GM12865 (cell line): ENCODE measurements around the gene C5orf24.

Experiments
- DNase-seq: peaks from one replicate; pipeline ENCODE4 v3.0.0; 2010; ENCODE audit warnings: low read depth
- H3K4me3 ChIP-seq: 2 replicates; pipeline ENCODE4 v1.5.1; 2011; ENCODE audit warnings: mild to moderate bottlenecking, low read depth, low read length, control low read depth
- TF ChIP-seq, protein P1 (sequence below): IDR thresholded peaks from 2 replicates; pipeline ENCODE4 v1.5.1; 2011; ENCODE audit warnings: low read length, control low read depth, low read depth, inconsistent platforms; ENCODE audit not compliant: insufficient read depth; ENCODE audit errors: missing control alignments

Gene C5orf24

DNA sequence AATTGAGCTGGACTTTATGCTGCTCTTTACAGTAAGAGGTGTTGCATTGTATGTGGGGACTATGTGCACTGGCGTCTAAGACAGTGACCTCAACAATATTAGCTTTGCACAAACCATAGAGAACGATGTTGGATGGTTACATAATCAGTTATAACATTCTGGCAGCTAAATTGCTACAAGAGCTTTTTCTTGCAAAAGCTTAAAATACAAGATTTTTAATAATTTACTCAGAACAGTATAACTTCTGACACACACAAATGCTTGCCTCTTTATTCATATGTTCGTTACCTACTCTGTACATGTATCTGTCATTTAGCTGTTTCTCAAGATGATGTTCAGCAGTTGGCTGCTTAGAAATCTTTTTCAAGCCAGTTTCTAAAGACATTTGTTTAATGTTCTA lies 11.6 kb downstream of the C5orf24 start:
- DNase-seq: no peak
- H3K4me3 ChIP-seq: no peak overlapping the region
- TF ChIP-seq, protein P1, sequence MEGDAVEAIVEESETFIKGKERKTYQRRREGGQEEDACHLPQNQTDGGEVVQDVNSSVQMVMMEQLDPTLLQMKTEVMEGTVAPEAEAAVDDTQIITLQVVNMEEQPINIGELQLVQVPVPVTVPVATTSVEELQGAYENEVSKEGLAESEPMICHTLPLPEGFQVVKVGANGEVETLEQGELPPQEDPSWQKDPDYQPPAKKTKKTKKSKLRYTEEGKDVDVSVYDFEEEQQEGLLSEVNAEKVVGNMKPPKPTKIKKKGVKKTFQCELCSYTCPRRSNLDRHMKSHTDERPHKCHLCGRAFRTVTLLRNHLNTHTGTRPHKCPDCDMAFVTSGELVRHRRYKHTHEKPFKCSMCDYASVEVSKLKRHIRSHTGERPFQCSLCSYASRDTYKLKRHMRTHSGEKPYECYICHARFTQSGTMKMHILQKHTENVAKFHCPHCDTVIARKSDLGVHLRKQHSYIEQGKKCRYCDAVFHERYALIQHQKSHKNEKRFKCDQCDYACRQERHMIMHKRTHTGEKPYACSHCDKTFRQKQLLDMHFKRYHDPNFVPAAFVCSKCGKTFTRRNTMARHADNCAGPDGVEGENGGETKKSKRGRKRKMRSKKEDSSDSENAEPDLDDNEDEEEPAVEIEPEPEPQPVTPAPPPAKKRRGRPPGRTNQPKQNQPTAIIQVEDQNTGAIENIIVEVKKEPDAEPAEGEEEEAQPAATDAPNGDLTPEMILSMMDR: no peak

- DNase-seq: no peak
- H3K4me3 ChIP-seq: no peak overlapping the region
- TF ChIP-seq, protein P1: no peak
These were observed 18.9 kb downstream of the C5orf24 start for GRCh38 chr5:134864707-134865106.

GRCh38 chr5:134873494-134873893 lies 27.7 kb downstream of the C5orf24 start:
- peak overlapping the region; percentile 95 for H3K4me3 ChIP-seq
- TF ChIP-seq, protein P1: no peak
- peak; percentile 17 for DNase-seq

GRCh38 chr5:134873987-134874830 lies 28.4 kb downstream of the C5orf24 start, which contains the start of gene TXNDC15:
Gene TXNDC15, plus strand, starts transcription at chr5:134874371. Its CDS starts 57 bp downstream, at chr5:134874428.
- peak within 1 kb of the TSS; percentile 95 for H3K4me3 ChIP-seq

DNA sequence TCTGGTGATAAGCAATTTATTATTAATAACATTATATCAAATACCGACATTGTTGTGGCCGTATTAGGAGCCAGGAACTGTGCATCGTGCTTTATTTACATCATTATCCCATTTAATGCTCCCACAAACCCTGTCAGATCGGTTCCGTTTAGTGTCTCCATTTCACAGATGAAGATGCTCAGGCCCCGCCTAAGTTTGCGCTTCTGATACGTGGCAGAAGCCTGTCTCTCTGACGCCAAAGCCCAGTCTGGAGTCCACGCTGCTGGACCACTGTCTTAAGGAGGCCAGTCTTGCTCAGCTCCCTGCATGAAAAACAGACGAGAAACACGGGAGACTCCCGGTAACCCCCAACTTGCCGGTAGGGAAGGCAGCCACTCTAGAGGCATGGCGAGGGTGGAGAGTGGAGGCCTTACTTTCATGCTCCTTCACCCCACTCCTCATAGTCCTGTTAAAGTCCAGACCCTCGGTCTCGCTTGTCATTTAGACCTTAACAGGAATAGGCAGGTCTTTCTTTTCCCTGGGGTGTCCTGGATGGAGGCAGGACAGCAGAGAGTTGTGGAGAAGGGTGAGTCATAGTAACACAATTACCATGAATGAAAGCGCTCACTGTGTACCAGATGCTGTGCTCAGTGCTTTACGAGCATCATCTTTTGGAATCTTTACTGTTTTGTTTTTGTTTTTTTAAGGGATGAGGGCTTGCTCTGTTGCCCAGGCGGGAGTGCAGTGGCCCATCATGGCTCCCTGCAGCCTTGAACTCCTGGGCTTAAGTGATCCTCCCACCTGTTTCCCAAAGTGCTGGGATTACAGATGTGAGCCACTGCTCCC lies 29.3 kb downstream of the C5orf24 start:
- TF ChIP-seq, protein P1: no peak
- DNase-seq: peak; percentile 73
- peak overlapping the region; percentile 95 for H3K4me3 ChIP-seq

More at GRCh38 chr5:134873987-134874830, 28.4 kb downstream of the C5orf24 start, which contains the start of gene TXNDC15:
- TF ChIP-seq, protein P1: no peak
- peak; percentile 92 for DNase-seq

DNA sequence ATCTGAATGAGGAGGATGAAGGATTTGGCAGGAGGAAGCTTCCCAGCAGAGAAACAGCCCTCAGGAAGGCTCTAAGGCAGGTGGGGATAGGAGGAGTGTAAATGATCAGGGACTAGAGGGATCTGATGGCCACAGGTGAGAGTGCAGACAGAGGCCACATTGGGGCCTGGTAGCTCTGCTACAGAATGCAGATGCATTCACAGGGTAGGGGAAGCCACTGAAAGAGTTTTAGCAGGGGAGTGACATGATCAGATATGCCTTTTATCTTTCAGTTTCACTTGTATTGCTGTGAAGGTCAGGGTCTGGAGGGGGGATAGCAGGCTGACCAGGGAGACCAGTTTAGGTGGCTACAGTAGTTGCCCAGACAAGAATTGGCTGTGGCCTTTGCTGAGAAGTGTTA lies 31.4 kb downstream of the C5orf24 start:
- TF ChIP-seq, protein P1: no peak
- no peak overlapping the region for H3K4me3 ChIP-seq
- DNase-seq: peak; percentile 69
